T47D (cell line): ENCODE data around the gene HOXA13.

Experiments
- DNase-seq, 2 experiments: peaks; one replicate each; pipeline versions ENCODE4 v3.0.0 to v3.0.0-alpha.2; 2011 to 2012; ENCODE audit warnings: low read depth in 1 of 2, low spot score in 1 of 2
- JUND ChIP-seq: IDR thresholded peaks from 2 replicates; pipeline ENCODE4 v1.6.1; 2012; ENCODE audit warnings: low read depth
- in situ Hi-C: cut with HindIII; loops from 2 replicates; pipeline ENCODE4 v1.10.0; 2016; ENCODE audit warnings: low sequenced_read_pairs, low pct_unique_long_range_greater_than_20kb

Gene HOXA13

GRCh38 chr7:27199849-27200760 is at the start of gene HOXA13:
TSS of gene HOXA13 (minus strand) at chr7:27200091. CDS start at chr7:27200077, 14 bp downstream.
- no peak for DNase-seq
- no peak for TF ChIP-seq JUND
- in situ Hi-C loops, result no loop called here

- TF ChIP-seq JUND, result no peak
- in situ Hi-C loops, result no loop called here
- no peak for DNase-seq
These were observed 49.2 kb upstream of the HOXA13 start for GRCh38 chr7:27248911-27249723.

- TF ChIP-seq JUND, result no peak
- in situ Hi-C loops, result no loop called here
- DNase-seq, result no peak
These were observed 48.5 kb upstream of the HOXA13 start for GRCh38 chr7:27248427-27248806.

- in situ Hi-C loops, result no loop called here
- TF ChIP-seq JUND, result no peak
- DNase-seq, result no peak
These were observed 47.8 kb upstream of the HOXA13 start for GRCh38 chr7:27247452-27248426.

- no peak for TF ChIP-seq JUND
- in situ Hi-C loops, result no loop called here
These were observed 47.1 kb upstream of the HOXA13 start for GRCh38 chr7:27247000-27247399.

GRCh38 chr7:27245798-27246691 is 46.2 kb upstream of the HOXA13 start:
- in situ Hi-C loops, result no loop called here
- TF ChIP-seq JUND, result no peak
- DNase-seq, result no peak

More at GRCh38 chr7:27247000-27247399, 47.1 kb upstream of the HOXA13 start:
- no peak for DNase-seq

GRCh38 chr7:27245124-27245797 is 45.4 kb upstream of the HOXA13 start:
- DNase-seq, result no peak
- in situ Hi-C loops, result no loop called here
- TF ChIP-seq JUND, result no peak

GRCh38 chr7:27244488-27245123 is 44.7 kb upstream of the HOXA13 start:
- in situ Hi-C loops, result no loop called here
- no peak for DNase-seq
- TF ChIP-seq JUND, result no peak

GRCh38 chr7:27243340-27244163 is 43.7 kb upstream of the HOXA13 start:
- in situ Hi-C loops, result no loop called here
- no peak for TF ChIP-seq JUND
- DNase-seq, result no peak
